Endometrial microvascular endothelial cells (primary cell): ENCODE results near the gene SULT2B1. TPM values are rescaled to one million over a fixed set of nuclear protein-coding genes. Genes with fewer than 3 reads are reported as not detected.

Experiments used
- in situ Hi-C: cut with HindIII; loops from 2 replicates; pipeline ENCODE4 v1.10.0; 2017; ENCODE audit warnings: low sequenced_read_pairs, low pct_unique_long_range_greater_than_20kb; ENCODE audit errors: inconsistent ontology term
- total RNA-seq: library from RNA; depleted of rRNA; stranded (reverse); fragments of >200 nt; gene quantifications from one replicate; pipeline ENCODE4 v1.2.3, GENCODE V29; 2015; ENCODE audit errors: inconsistent ontology term

The SULT2B1 gene
- total RNA-seq, 1 donor from 2014 or later, result not detected

DNA sequence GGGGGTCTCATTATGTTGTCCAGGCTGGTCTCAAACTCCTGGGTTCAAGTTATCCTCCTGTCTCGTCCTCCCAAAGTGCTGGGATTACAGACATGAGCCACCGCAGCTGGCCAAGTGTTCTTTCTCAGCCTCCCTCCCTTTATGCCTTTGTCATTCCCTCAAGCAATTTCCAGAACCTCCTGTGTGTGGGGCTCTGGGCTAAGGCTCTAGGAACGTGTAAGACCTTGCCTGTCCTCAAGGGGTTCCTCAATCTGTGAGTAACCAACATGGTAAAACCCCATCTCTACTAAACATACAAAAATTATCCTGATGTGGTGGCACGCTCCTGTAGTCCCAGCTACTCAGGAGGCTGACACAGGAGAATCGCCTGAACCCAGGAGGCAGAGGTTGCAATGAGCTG is 39.0 kb downstream of the SULT2B1 start:
- in situ Hi-C loops, result no loop called here

GRCh38 chr19:48595171-48595570 is 43.2 kb downstream of the SULT2B1 start:
- in situ Hi-C loops, result no loop called here

DNA sequence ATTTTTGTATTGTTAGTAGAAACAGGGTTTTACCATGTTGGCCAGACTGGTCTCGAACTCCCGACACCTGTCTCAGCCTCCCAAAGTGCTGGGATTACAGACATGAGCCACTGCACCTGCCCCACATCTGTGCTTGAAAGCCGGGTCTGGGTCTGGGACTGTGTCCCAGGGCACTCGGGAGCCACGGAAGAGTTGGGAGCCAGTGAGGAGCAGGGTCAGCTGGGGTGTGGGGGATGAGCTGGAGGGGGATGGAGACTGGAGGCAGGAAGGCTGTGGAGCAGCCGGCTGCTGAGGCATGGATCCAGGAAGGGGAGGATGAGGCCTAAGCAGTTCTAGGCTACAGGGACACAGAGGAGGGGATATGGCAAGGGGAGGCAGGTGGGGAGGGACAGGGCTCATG is 43.9 kb downstream of the SULT2B1 start:
- in situ Hi-C loops, result no loop called here

GRCh38 chr19:48596237-48596636 is 44.3 kb downstream of the SULT2B1 start:
- in situ Hi-C loops, result no loop called here

DNA sequence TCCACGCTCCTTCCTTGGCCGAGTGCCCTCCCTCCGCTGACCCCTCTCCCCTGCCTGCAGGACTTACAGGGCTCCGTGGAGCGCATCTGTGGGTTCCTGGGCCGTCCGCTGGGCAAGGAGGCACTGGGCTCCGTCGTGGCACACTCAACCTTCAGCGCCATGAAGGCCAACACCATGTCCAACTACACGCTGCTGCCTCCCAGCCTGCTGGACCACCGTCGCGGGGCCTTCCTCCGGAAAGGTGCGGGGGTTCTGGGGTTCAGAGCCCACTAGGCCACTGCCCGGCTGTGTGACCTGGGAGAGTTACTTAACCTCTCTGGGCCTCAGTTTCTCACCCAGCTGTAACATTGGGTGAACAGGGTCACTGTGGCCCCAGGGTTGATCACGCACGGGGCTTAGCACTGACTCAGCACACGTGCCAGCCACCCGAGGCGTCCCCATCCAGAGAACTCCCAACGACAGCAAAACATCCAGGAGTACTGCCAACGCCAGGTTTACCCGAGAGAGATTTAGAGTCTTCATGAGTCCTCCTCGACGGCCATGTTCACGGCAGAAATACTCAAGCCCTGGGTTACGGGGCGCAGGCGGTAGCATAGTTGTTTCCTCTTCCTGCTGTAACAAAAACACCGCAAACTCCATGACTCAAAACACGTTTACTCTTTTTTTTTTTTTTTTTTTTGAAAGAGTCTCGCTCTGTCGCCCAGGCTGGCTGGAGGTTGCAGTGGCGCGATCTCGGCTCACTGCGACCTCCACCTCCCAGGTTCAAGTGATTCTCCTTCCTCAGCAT is 44.9 kb downstream of the SULT2B1 start:
- in situ Hi-C loops, result no loop called here

GRCh38 chr19:48598996-48599700 is 47.2 kb downstream of the SULT2B1 start:
- in situ Hi-C loops, result no loop called here

- in situ Hi-C loops, result loop anchor here (25.0 kb wide), 1 partner anchor 139 kb away; the partner anchor contains the start of genes CYTH2 and KCNJ14
Observed at GRCh38 chr19:48600679-48601417, 48.9 kb downstream of the SULT2B1 start.

DNA sequence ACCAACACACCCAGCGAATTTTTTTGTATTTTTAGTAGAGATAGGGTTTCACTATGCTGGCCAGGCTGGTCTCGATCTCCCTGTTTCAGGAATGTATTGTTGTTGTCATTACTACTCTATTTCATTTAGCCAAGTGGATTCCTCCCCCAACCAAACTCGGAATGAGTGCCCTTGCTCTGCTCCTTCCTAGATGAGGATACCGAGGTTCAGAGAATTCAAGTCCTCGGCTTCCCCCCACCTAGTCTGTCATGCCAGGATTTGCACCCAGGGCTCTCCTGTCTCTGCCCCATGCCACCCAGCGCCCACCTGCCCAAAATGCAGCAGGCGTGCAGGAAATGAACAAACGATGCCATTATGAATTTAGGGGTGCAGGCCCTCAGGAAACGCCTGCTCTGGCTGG is 51.0 kb downstream of the SULT2B1 start:
- in situ Hi-C loops, result loop anchor here (25.0 kb wide), 1 partner anchor 141 kb away; the partner anchor contains the start of genes CYTH2 and KCNJ14

DNA sequence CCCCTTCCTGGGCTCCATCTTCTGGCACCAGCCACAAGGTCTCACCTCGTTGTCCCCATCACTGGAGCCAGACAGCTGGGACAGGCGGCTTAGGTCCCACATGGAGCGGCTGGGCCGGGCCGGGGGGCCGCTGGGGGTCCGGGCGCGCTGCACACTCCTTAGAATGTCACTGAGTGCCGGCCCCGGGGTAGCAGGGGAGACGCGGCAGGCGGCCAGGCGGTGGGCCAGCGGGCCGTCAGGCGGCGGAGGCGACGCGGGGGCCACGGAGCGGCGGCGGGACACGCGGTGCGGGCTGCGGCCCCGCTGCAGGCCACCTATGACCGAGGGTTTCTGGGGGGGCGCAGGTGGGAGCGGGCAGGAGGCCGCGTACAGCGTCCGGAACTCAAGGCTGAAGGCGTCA is 51.5 kb downstream of the SULT2B1 start:
- in situ Hi-C loops, result loop anchor here (25.0 kb wide), 1 partner anchor 141 kb away; the partner anchor contains the start of genes CYTH2 and KCNJ14

DNA sequence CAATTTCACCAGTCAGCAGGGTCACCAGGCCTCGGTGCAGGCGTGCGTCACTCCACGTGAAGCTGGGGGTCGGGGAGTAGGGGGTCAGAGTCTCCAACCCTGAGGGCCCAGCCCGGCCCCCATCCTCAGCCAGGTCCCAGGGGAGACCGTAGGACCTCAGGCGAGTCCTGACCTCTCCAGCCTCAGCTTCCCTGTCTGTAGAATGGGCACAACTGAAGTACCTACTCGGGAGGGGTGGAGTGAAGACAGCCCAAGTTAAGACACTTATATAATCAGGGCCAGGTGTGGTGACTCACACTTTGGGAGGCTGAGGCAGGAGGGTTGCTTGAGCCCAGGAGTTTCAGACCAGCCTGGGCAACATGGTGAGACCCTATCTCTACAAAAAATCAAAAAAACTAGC is 51.9 kb downstream of the SULT2B1 start:
- in situ Hi-C loops, result loop anchor here (25.0 kb wide), 1 partner anchor 142 kb away; the partner anchor contains the start of genes CYTH2 and KCNJ14

DNA sequence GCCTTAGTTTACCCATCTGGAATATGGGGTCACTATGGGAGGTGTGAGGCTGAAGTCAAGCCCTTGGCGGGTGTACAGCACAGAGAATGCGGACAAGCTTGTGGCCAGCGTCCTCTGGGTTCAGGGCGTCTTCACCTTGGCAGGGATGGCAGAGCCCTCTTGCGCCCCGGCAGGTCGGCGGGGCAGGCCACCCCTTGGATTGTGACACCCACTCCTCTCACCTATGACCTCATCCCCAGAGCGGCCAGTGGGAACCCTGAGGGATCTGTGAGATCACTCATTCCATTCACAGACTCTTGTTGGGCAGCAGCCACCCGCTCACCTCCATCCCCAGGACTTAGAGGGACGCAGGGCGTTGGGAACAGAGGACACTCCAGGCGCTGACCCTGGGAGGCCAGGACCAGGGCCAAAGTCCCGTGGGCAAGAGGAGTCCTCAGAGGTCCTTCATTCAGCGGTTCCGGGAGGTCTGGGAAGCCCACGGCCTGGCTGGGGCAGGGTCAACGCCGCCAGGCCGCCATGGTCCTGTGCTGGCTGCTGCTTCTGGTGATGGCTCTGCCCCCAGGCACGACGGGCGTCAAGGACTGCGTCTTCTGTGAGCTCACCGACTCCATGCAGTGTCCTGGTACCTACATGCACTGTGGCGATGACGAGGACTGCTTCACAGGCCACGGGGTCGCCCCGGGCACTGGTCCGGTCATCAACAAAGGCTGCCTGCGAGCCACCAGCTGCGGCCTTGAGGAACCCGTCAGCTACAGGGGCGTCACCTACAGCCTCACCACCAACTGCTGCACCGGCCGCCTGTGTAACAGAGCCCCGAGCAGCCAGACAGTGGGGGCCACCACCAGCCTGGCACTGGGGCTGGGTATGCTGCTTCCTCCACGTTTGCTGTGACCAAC is 54.7 kb downstream of the SULT2B1 start, which contains the start of gene SPACA4:
SPACA4 (plus strand) TSS at position 280 of the 896 bp plus-strand sequence; CDS start at position 517, 237 bp downstream.
- in situ Hi-C loops, result loop anchor here (25.0 kb wide), 1 partner anchor 144 kb away; the partner anchor contains the start of genes CYTH2 and KCNJ14

DNA sequence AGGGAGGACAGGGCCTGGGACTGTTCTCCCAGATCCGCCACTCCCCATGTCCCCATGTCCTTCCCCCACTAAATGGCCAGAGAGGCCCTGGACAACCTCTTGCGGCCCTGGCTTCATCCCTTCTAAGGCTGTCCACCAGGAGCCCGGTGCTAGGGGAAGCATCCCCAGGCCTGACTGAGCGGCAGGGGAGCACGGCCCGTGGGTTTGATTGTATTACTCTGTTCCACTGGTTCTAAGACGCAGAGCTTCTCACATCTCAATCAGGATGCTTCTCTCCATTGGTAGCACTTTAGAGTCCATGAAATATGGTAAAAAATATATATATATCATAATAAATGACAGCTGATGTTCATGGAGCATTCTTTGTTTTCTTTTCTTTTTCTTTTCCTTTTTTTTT is 55.4 kb downstream of the SULT2B1 start:
- in situ Hi-C loops, result loop anchor here (25.0 kb wide), 1 partner anchor 145 kb away; the partner anchor contains the start of genes CYTH2 and KCNJ14

DNA sequence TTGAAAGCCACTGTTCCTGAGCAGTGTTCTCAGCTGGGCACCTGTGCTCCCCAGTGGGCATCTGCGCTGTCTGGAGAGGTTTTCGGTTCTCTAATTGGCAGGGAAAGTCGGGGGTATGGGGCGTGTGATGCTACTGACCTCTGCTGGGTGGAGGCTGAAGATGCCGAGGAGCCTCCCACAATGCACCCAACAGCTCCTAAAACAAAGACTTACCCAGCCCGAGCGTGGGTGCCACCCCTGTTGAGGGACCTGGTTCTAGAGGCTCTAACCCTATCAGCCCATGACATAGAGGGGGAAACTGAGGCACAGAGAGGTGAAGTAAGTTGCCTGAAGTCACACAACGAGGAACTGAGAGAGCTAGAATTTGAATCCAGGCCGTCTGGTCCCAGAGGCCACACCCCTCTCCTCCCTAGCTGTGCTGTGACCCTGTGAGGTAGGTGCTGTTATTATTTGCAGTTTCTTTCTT is 56.9 kb downstream of the SULT2B1 start:
- in situ Hi-C loops, result loop anchor here (25.0 kb wide), 1 partner anchor 147 kb away; the partner anchor contains the start of genes CYTH2 and KCNJ14

DNA sequence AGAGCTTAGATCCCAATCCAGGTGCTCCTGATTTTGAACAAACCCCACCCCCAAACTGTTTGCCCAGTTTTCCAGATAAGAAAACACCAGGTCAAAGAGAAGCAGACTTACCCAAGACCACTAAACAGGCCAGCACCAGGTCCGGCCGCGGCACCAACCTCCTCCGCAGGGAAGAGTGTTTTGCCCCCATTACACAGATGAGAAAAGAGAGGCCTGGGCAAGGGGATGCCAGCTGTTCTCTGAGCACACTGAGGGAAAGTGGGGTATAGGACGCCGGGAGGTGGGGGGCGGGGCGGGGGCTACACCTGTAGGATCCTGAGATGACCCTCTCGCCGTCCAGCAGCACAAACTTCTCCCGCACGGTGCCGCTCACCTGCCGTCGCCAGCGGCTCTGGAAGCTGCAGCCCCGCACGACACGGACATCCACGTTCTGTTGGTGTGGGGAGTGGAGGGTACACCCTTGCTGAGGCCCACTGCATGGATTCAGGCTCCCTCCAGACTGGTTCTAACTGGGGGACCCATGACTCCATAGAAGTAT is 57.7 kb downstream of the SULT2B1 start:
- in situ Hi-C loops, result loop anchor here (25.0 kb wide), 1 partner anchor 147 kb away; the partner anchor contains the start of genes CYTH2 and KCNJ14

DNA sequence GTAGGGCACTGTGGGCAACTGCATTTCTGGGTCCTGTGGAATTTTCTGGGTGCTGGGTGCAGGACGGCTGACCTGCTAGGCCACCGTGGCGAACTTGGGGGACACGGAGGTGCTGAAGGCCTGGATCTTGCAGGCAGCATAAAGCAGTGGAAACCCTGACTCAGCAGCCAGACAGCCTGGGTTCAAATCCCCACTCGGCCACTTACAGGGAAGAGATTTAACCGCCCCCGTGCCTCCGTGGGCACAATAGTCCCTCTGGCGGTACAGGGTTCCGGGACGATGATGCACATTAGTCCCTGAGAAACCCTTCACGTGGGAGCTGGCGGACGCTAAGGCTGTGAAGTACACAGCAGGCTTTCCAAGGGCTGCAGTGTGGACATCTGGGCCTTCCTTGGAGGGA is 59.9 kb downstream of the SULT2B1 start:
- in situ Hi-C loops, result loop anchor here (25.0 kb wide), 1 partner anchor 150 kb away; the partner anchor contains the start of genes CYTH2 and KCNJ14

GRCh38 chr19:48613024-48613851 is 61.3 kb downstream of the SULT2B1 start:
- in situ Hi-C loops, result loop anchor here (25.0 kb wide), 1 partner anchor 151 kb away; the partner anchor contains the start of genes CYTH2 and KCNJ14
